ENCODE data around the gene E2F4. TPM values are rescaled to one million over a fixed set of nuclear protein-coding genes. Genes with fewer than 3 reads are reported as not detected.

Gene E2F4
- total RNA-seq, 1 donor from 2014 or later: 97.0 TPM

DNA sequence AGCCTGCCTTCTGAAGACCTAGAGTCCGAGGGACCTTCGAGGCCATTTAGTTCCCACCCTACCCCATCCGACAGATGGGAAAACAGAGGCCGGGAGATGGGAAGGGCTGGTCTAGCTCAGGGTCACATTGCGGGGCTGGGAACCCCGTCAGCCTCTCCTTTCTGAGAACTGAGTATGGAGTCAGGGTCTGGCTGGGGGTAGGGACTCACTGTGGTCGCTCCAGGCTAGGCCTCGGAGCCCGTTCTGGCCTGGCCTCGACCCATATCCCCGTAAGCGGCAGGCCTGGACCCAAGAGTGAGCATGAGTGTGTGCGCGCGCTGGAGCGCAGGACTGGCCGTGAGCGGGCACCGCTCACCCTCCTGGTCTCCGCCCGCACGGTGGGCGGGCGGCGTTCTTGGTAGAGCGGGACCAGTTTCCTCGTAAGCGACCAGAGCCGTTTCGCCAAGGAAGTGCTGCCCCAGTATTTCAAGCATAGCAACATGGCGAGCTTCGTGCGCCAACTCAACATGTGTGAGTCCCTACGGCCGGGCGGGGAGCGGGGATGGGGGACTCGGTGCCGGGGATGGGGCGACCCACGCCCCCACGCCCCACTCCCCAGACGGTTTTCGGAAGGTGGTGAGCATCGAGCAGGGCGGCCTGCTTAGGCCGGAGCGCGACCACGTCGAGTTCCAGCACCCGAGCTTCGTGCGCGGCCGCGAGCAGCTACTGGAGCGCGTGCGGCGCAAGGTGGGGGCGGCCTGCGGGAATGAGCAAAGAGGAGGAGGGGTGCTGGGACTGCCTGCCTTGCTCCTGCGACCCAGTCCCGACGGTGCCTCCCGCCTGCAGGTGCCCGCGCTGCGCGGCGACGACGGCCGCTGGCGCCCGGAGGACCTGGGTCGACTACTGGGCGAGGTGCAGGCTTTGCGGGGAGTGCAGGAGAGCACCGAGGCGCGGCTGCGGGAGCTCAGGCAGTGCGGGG lies 26.6 kb upstream of the E2F4 start:
- Mint-ChIP-seq H3K9me3 (no peaks in the 10 kb centered on the region), H3K4me1 (peaks cover 14% of the 10 kb centered on the region), H3K27ac (ENCODE audit: unreplicated experiment) (no peak overlapping the region), H3K36me3 (ENCODE audit: low read depth) (no peaks in the 10 kb centered on the region), H3K4me3 (peak overlapping the region; percentile 57), H3K27me3 (ENCODE audit: low read depth) (peaks cover 96% of the 10 kb centered on the region)
- TF ChIP-seq, protein P1, sequence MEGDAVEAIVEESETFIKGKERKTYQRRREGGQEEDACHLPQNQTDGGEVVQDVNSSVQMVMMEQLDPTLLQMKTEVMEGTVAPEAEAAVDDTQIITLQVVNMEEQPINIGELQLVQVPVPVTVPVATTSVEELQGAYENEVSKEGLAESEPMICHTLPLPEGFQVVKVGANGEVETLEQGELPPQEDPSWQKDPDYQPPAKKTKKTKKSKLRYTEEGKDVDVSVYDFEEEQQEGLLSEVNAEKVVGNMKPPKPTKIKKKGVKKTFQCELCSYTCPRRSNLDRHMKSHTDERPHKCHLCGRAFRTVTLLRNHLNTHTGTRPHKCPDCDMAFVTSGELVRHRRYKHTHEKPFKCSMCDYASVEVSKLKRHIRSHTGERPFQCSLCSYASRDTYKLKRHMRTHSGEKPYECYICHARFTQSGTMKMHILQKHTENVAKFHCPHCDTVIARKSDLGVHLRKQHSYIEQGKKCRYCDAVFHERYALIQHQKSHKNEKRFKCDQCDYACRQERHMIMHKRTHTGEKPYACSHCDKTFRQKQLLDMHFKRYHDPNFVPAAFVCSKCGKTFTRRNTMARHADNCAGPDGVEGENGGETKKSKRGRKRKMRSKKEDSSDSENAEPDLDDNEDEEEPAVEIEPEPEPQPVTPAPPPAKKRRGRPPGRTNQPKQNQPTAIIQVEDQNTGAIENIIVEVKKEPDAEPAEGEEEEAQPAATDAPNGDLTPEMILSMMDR (conservative IDR thresholded peaks at IDR 0.05): no peak
- DNase-seq (ENCODE audit: low read depth, low spot score): no peak

DNA sequence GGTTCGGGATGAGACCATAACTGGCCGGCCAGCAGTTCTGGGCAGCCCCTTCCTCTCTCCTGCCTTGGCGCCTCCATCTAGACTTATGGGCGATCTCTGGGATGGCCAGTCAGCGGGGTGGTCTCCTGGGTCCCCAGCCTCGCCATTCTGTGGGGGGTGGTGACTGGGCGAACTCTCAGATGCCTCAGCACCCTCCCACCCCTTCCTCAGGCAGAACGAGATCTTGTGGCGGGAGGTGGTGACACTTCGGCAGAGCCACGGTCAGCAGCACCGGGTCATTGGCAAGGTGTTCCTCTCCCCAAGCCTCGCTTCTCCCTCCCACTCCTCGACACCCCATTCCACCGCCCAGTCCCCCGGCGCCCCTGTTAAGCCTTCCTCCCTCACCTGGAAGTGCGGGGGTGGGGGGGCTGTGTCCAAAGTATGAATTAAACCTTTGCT lies 25.8 kb upstream of the E2F4 start:
- Mint-ChIP-seq H3K9me3 (no peaks in the 10 kb centered on the region), H3K27me3 (ENCODE audit: low read depth) (peaks cover 94% of the 10 kb centered on the region), H3K4me1 (peaks cover 13% of the 10 kb centered on the region)

DNA sequence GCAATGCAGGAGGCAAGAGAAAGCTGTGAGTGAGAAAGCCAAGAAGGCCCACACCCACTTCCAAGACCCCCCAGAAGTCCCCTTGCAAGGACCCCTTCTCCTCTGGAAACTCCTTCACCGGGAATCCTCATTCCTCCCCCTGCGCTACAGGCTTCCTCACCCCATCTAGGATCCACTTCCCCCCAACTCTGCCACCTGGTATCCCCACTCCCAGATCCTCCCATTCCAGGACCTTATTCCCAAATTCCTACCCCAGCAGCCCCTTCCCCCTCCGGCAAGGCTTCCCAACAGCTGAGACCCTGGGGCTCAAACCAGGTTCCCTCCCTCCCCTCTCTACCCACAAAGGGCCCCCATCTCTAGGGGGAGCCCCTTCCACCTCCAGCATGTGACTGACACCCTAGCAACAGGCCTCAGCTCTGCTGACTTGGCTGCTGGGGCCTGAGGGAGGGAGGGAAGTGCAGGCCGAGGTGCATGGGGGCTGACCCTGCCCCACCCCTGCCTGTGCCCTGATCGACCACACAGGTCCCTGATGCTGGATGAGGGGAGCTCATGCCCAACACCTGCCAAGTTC lies 25.3 kb upstream of the E2F4 start:
- Mint-ChIP-seq H3K27me3 (ENCODE audit: low read depth) (peaks cover 94% of the 10 kb centered on the region), H3K4me1 (peaks cover 18% of the 10 kb centered on the region), H3K36me3 (ENCODE audit: low read depth) (no peaks in the 10 kb centered on the region), H3K27ac (ENCODE audit: unreplicated experiment) (no peak overlapping the region), H3K4me3 (peak overlapping the region; percentile 57), H3K9me3 (no peaks in the 10 kb centered on the region)
- no peak for DNase-seq (ENCODE audit: low read depth, low spot score)
- TF ChIP-seq, protein P1 (conservative IDR thresholded peaks at IDR 0.05): no peak

More for the DNA sequence above, 25.8 kb upstream of the E2F4 start:
- no peak overlapping the region for H3K4me3 Mint-ChIP-seq
- no peak for DNase-seq (ENCODE audit: low read depth, low spot score)
- no peaks in the 10 kb centered on the region for H3K36me3 Mint-ChIP-seq (ENCODE audit: low read depth)
- TF ChIP-seq, protein P1 (conservative IDR thresholded peaks at IDR 0.05): no peak
- no peak overlapping the region for H3K27ac Mint-ChIP-seq (ENCODE audit: unreplicated experiment)

DNA sequence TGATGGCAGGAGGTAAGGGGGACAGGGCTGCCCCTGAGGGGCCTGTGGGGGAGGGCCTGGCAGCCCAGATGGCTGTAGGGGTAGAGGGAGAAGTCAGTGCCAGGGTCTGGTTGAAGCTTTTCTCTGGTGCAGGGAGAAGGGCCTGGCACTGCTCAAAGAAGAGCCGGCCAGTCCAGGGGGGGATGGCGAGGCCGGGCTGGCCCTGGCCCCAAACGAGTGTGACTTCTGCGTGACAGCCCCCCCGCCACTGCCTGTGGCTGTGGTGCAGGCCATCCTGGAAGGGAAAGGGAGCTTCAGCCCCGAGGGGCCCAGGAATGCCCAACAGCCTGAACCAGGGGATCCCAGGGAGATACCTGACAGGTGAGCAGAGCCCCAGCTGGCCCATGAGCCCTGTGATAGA lies 24.4 kb upstream of the E2F4 start:
- Mint-ChIP-seq H3K27ac (ENCODE audit: unreplicated experiment) (no peak overlapping the region), H3K36me3 (ENCODE audit: low read depth) (no peaks in the 10 kb centered on the region), H3K4me3 (no peak overlapping the region), H3K4me1 (peaks cover 20% of the 10 kb centered on the region), H3K9me3 (no peaks in the 10 kb centered on the region), H3K27me3 (ENCODE audit: low read depth) (peaks cover 90% of the 10 kb centered on the region)
- no peak for DNase-seq (ENCODE audit: low read depth, low spot score)
- TF ChIP-seq, protein P1 (conservative IDR thresholded peaks at IDR 0.05): no peak

DNA sequence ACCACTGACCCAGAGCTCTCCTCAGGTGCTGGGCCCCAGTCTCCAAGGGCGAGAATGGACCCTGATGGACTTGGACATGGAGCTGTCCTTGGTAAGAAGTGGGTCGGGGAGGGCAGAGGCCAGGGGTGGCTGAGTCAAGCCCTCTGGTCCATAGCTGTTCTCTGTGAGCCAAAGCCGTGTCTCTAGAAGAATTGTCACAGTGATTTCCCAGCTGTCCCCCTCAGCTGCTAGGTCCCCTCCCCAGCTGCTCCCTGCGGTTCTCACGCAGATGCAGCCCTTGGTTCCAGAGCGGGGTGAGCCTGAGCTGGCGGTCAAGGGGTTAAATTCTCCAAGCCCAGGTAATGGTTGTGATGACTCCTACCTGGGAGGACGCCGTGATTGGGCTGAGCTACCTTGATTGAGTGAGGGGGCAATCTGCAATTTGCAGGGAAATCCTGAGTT lies 22.9 kb upstream of the E2F4 start:
- no peaks in the 10 kb centered on the region for H3K9me3 Mint-ChIP-seq
- TF ChIP-seq, protein P1 (conservative IDR thresholded peaks at IDR 0.05): no peak
- no peaks in the 10 kb centered on the region for H3K36me3 Mint-ChIP-seq (ENCODE audit: low read depth)
- no peak for DNase-seq (ENCODE audit: low read depth, low spot score)
- H3K4me3 Mint-ChIP-seq: peak overlapping the region; percentile 88
- peaks cover 31% of the 10 kb centered on the region for H3K4me1 Mint-ChIP-seq
- no peak overlapping the region for H3K27ac Mint-ChIP-seq (ENCODE audit: unreplicated experiment)
- H3K27me3 Mint-ChIP-seq (ENCODE audit: low read depth): peaks cover 88% of the 10 kb centered on the region

Data from neural crest cell (in vitro differentiated cells).